GM19372 (cell line): ENCODE measurements around the gene ROBO4.

Experiments used
- ATAC-seq: cut with Tn5 transposase; IDR thresholded peaks from one replicate; pipeline ENCODE4 v1.9.1; 2021; ENCODE audit warnings: mild to moderate bottlenecking, low read depth, moderate library complexity; ENCODE audit not compliant: unreplicated experiment

ROBO4 gene

DNA sequence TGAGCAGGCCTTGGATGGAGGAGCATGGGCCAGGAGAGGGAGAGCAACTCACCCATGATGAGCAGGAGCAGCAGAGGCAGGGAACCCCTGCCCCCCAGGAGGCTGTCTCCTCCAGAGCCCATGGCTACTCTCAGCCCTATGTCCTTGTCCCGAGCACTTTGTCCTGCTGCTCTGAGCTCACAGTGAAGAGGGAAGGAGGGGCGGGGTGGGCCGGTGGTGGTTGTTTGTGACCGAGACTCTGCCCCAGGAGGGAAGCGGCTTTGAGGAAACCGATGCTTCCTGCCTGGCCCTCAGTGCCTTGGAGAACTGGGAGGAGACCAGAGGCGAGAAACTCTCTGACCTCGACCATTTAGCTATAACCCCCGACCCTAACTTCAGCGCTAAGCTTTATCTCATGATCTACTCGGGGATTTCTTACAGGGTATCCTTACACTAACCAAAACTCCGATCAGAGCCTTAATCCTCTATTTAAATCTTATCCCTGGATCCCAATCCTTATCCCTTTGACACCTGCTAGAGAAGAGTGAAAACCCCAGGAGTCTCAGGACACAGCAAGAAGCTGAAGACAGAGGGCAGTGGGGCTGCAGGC is at the start of gene ROBO4:
TSS of gene ROBO4 (minus strand) at position 192 of the 589 bp plus-strand sequence. CDS start at position 122, 70 bp downstream.
- ATAC-seq = no peak

DNA sequence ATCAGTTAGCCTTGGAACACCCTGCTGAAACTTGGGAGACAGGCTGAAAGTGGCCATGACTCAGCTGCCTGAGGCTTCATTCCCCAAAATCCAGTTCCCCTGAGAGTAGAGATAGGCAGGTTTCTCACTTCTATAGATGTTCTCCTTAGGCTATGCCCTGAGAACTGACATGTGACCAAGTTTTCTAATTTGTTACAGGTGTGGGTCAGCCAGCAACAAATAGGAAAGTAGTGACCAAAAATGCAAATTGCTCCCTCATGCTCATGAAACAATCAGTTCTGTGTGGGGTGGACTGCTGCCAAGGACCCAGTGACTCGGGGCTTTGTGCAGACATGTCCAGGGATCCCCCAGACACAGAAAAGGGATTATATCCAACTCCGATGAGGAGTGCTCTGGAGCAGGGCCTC is 49.1 kb upstream of the ROBO4 start:
- ATAC-seq = no peak

DNA sequence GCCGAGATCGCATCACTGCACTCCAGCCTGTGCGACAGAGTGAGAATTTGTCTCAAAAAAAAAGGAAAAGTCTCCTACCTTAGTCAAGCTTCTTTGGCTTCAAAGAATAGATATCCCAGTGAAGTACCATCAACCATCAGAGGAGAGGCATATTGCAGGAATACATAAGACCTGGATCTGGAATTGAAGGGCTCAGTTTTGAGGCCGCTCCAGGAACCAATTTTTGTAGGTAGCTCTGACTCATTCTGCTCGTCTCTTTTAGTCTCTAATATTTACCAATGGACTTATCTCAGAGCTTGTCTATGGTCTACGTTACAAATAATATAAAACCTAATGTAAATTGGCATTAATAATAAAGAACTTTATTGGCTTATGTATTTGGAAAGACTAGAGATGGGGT is 48.2 kb upstream of the ROBO4 start:
- no peak for ATAC-seq

DNA sequence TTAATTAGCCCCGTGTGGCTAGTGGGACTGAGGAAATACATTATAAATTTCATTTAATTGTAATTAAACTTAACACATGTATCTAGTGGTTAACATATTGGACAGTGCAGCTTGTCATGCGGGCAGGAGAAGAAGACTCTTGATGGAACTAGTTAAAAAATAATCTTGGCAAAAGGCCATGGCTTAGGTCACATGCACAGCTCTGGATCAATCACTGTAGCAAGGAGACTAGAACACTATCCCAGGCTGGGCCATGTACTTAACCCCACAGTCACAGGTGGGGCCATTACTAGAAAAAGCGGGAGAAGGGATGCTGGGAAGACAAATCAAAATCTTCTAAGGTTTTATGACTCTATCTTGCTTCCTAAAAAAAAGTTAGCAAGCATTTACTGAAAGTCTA is 46.9 kb upstream of the ROBO4 start:
- no peak for ATAC-seq

DNA sequence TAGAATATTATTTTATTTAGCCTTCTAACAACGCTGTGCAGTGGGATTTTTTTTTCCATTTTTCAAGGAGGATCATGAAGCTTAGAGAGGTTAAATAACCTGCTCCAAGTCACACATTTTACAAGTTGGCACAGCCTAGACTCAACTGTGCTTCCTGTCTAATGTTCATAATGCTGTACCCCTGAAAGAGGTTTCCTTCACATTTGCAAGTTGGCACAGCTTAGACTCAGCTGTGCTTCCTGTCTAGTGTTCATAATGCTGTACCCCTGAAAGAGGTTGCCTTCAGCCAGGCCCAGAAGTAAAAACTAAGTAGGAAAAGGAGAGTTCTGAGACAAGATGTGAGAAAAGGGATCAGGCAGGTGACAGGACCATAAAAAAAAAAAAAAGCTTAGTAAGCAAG is 46.1 kb upstream of the ROBO4 start:
- ATAC-seq = no peak

DNA sequence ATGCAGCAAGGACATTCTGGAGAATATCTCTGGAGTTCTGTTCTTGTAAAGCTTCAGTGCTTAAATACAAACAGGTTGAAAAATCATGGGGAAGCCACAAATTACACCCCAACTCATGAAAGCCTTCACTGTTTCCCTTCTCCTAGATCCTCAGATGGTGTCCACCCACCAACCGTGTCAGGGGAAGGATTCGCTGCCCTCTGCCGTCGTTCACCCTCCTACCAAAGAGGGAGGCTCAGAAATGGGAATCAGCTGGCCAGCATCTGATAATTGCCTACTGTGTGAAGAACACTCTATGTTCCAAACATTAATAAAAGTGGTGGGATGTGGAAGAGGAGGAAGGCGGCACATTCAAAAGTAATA is 45.6 kb upstream of the ROBO4 start:
- ATAC-seq = no peak

DNA sequence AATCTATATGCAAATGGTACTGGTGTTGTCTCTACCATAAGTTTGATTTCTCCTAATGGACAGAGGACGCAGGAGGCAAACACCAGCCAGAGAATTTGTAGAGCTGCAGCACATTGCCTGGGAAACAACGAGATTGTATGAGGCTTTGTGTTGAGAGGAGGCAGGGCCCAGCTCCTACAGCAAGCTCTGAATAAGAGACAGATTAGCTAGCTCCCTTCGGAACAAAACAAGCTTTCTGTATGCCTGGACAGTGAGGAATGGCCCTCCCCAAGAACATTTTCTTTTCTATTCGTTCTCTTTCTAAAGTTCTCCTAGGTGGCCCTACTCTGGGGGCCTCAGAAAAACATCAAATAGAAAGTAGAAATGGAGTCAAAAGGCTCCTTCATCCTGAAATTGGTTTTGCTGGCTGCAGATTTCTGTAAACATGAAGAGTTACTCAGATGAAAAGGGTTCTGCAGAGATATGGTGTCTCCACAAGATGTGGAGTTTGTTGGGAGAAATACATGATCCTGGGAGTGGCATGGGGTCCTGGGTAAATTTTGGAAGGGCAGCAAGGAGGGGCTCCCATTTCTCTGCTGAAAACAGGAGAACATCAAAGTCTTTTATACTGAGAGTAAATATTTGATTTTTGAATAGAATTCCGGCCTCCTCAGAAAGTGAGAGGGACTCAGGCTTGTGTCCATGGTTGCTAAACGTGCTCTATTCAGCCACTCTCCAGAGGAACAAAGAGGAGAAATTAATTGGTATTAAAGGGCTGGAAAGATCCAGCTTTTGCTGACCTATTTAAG is 45.0 kb upstream of the ROBO4 start:
- ATAC-seq = no peak

DNA sequence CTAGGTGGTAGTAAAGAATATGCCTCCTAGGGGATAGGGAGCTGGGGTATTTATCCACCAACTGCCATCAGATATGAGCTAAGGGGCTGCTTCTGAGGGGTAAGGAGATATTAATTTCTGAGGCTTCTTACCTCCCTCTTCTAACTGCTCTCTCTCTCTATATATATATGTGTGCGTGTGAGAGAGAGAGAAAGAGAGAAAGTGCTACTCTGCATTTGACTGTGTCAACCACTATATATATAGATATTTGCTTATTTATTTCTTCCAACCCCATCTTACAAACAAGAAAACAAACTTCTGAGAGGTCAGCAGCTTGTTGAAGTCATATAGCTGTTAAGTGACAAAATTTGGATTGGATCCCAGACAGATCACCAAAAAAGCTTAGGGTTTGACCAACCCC is 44.0 kb upstream of the ROBO4 start:
- no peak for ATAC-seq

DNA sequence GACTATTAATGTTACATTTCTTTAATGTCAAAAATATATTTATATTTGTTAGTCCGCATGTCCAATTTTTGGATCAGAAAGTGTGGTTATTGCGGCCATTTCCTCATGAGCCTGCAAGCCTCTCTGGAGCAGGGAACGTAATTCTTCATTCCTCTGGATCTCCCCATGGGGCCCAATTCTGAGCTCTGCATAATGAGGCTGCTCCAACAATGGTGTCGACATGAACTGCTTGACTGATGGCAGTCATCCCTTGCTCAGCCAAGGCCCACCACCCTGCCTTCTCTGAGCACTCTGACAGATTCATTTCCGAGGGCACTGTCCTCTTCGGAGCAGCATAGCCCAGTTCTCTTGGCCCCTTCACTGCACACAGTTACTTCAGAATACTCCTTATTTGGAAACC is 41.3 kb upstream of the ROBO4 start:
- no peak for ATAC-seq

DNA sequence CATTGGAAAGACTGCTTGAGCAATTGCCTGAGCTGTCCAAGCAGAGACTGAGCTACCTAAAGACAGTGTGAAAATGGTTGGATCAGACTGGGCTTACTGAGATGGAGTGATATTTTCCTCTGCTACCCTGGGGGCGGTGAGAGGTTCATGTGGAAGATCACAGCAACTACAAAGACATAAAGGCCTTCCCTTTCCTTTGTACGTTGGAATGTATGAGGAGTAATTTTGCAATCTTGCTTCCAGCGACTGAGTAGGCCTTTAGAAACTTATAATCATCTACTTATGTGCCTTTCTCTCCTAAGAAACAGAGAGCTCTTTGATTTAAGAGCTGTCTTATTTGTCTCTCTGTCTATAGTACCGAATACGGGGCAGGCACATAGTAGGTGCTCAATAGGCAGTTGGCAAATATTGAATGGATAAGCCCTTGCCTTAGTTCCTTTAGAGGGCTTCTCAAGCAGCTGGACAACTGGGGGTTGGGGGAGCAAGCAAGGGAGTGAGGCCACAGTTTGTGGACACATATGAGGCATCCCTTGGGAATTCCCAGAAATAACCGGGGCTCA is 40.6 kb upstream of the ROBO4 start:
- no peak for ATAC-seq

DNA sequence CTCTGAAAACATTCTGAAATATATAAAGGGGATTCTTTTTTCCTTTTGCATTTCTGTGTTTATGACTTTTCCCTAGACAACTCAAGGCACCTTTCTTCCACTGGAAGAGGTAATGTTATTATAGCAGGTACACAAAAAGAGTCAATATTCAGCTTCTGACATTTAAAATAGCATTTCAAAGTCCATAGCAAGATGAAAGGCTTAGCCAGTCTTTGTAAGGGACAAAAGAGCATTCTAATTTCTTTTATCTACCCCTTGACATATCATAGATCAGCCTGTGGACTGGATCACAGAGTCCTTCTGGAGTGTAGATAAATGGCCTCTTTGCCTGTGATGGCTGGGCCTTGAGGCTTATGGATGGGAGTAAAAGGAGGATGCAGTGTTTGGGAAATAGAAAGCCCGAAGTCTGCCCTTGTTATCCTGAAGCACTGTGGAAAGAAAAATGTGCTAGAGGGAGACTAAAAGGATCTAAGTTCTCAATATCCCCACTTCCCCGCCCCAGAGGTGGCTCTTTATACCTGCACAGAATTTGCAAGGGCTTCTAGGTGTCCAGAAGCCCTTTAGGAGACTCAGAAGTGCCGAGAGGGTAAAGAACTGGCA is 39.8 kb upstream of the ROBO4 start:
- no peak for ATAC-seq

DNA sequence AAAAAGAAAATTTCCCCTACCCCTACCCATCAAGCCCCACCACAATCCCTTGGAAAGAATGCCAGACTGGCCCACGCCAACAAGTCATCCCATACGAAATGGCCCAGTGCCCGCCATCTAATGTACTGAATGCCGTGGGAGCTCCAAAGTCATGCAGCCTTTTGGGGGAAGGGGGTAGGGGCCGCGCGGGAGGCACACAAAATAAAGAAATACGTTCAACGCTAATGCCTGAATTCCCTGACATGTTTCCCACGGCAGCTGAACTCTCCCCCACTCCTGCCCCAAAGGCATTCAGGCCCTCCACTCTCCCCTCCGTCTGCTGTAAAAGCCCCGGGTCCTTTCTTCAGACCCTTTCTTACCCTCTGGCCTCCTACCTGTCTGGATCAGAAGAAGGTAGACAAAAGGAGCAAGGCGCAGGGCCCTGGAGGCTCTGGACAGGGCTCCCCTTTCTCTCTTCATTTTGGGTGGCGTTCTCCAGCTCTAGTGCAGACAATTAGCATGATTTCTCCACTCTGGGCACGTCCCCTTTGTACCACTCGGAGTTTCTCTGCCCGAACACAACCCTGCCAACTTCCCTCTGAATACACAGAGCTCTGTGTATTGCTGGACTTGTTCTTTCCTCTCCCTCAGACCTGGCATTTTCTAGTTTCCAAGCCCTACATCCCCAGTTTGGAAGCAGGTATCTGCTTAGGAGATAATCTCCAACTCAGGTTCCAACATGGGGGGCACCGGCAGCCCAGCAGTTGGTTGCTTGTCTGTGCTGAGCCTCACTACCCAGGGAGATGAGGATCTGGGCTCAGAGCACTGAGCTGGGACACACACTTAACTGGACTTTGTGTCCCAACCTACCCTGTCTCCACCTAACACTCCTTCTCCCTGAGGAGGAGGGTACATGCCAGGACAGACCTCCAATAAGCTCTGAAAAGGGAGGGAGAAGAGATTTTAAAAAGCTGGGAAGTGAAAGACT is 38.2 kb upstream of the ROBO4 start, which contains the start of gene HEPACAM:
TSS of gene HEPACAM (minus strand) at position 500 of the 967 bp plus-strand sequence. CDS start at position 459, 41 bp downstream.
- ATAC-seq = no peak

DNA sequence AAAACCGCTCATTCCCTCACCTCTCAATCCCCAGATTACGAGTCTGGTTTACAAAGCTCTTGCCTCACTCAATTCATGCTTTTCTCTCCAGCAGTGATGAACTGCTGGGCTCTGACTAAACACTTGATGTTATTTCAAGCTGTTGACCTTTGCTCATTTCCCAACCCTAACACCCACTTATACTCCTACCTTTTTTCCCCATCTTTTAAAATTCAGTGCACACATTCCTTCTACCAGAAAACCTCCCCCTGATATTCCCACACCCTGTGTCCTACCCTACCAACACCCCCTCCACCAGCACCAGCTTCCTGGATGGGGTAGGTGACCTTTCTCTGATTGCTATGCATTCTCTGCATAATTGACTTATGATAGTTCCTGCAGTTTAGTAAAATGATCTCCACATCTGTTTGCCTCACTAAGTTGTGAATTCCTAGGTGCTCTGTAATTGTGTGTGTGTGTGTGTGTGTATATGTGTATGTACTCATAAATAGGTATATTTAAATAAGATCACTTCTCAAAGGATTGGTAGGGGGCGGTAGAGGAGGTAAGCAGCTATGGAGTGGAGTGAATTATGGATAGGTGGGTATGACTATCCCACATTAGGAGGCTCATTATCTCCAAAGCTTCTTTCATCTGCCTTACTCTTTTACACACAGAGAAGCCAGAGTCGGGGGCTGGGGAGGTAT is 37.3 kb upstream of the ROBO4 start:
- no peak for ATAC-seq

DNA sequence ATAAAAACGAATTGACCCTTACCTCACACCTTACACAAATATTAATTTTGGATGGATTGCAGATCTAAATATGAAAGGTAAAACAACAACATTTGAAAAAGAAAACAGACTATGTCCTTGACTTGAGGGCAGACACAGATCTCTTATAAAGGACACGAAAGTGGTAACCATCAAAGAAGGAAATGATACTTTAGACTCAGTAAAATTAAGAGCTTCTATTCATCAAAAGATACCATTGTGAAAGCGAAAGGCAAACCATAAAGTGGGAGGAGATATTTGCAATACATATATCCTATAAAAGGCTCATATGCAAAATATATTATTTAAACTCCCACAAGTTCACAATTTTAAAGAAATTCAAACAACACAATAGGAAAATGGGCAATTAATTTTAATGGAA is 33.1 kb upstream of the ROBO4 start:
- ATAC-seq = peak; percentile 86

DNA sequence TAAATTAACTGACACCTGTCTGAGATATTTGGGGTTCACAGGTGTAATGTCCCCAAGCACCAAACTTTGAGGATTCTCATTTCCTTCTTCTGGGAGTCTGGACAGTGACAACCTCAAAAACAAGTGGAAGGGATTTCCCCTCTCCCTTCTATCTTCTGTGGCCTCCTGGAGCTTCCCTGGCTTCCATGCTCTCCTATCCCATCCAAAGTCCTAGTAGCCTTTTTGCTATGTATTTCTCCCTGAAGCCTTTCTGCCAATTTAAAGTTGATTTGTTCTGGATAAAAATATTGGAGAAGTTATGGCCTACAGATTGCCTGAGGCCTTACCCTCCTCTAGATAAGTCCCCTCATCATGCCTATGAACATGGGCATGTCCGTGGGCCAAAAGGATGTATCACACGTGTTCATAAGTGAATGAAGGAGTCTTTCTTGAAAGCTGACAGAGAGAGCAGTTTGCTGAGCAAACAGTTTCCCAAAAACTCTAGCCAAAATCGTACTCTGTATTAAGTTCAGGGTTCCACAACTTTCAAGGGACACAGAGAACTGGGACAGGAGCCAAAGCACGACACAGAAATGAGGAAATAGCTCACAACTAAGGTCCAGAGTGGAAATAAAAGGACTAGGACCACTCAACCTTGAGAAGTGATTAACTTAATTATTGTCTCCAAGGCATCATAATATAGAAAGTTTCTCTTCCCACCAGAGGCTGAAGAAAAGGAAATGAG is 31.4 kb upstream of the ROBO4 start:
- ATAC-seq = no peak

DNA sequence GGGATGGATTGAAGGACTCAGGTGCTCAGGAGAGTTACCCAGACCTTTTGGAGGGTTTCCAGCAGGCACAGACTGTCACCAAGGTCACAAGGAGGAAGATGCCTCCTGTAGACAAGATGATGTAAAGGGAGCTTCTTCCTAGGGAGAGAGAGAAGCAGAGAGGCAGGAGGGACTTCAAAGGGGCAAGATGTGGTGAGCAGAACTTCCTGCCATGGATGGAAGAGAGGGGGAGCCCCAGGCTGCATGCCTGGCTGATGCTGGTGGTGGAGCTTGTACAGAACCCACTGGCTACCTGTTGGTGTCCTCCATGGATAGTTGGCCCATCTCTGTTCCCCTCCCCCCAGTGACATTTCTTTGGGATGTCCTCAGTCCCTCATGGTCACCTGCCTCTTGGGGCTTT is 25.6 kb upstream of the ROBO4 start:
- ATAC-seq = no peak

DNA sequence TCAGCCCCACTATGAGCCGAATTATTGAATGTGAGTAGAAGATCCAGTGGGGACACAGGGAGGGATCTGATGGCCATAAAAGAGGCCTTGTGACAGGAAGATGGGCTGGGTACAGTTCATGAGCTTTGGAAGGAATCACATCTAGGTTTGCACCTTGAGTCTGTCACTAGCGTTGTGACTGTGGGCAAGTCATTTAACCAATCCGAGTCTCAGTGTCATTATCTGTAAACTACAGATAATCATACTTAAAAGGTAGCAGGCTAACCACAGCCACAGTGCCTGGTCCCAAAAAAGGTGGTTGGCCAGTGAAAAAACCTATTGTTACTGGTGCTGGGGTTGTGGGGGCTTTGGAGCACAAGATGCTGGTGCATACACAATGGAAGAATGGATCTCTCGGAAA is 25.2 kb upstream of the ROBO4 start:
- ATAC-seq = no peak

DNA sequence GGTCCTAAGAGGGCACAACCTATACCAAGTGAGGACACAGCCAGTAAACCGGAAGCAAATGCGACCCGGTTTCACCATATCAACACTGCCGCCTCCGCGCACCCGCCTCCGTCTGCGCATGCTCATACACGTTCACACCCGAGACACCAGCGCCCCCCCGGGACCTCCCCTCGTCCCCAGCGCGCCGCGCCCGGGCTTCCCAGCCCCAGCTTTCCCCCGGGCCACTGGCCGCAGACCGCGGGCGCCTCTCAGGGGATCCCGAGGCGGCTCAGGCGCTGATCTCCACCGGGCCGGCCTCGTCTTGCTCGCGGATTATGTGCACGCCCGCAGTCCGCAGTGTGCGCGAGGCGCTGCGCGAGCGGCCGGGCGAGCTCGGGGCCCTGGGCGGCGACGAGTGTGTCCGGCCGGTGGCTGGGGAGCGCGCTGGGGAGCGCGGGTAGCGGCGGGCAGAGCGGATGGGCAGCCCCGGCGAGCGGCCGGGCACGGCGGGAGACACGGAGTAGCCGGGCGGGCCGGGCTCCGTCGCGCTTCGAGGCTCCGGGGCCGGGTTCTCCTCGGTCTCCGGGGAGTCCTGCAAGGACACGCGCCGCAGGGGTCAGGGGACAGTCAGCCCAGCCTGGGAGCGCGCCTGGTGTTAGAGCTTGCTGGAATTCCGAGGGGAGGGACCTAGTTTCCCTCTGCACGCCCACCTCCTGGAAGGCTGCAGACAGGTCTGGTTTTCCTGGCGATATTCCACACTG is 23.4 kb upstream of the ROBO4 start:
- ATAC-seq = no peak

DNA sequence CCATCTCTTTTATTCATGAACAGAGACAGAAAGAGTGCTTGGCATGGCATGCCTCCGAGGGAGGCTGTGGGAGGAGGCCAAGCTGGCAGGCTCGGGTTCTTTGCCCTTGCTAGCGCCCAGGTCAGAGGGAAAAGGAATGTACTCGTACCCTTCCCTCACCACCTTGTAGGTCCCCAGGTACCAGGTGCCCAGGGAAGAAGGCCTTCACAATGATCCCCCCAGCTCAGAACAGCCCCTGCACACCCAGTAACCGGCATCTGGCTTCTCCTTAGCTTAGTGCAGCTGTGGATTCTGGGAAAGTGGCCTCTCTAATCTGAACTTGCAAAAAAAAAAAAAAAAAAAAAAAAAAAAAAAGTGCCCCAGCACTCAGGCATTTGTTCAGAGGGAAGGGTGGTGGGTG is 22.7 kb upstream of the ROBO4 start:
- no peak for ATAC-seq
